HG02870 (cell line): Measurements from ENCODE around the gene TNNI3.
"Not testable (repeated sequence)": the region's sequence is repeated elsewhere in the genome, so short reads cannot be mapped to it uniquely, and the experiment has no call there.

ENCODE experiments used
- ATAC-seq: cut with Tn5 transposase; IDR thresholded peaks from one replicate; pipeline ENCODE4 v1.9.1; 2021; ENCODE audit warnings: mild to moderate bottlenecking, moderate library complexity; ENCODE audit not compliant: unreplicated experiment

The TNNI3 gene

GRCh38 chr19:55114566-55115145 lies 42.9 kb downstream of the TNNI3 start:
- no peak for ATAC-seq

GRCh38 chr19:55113570-55114039 lies 43.9 kb downstream of the TNNI3 start:
- ATAC-seq = no peak

GRCh38 chr19:55112777-55113569 lies 44.6 kb downstream of the TNNI3 start:
- no peak for ATAC-seq

GRCh38 chr19:55112246-55112776 lies 45.2 kb downstream of the TNNI3 start:
- ATAC-seq = no peak

- no peak for ATAC-seq
Measured at GRCh38 chr19:55111238-55111831, 46.2 kb downstream of the TNNI3 start.

GRCh38 chr19:55109527-55110291 lies 47.8 kb downstream of the TNNI3 start:
- ATAC-seq = no peak

- not testable (repeated sequence) for ATAC-seq
Measured at GRCh38 chr19:55107252-55107651, 50.3 kb downstream of the TNNI3 start.

GRCh38 chr19:55106591-55106990 lies 50.9 kb downstream of the TNNI3 start:
- no peak for ATAC-seq

GRCh38 chr19:55105237-55105636 lies 52.3 kb downstream of the TNNI3 start:
- no peak for ATAC-seq

- ATAC-seq = no peak
Measured at GRCh38 chr19:55103190-55103589, 54.3 kb downstream of the TNNI3 start.
